OCI-LY7 (cell line): Measurements from ENCODE around the gene TM2D3. TPM values are rescaled to one million over a fixed set of nuclear protein-coding genes. Genes with fewer than 3 reads are reported as not detected.

Experiments
- BruUV-seq: library from RNA; stranded (reverse); fragments of 400-500 nt; replicated peaks from 2 replicates; lab custom pipeline; 2021; lab: Mats Ljungman, UMichigan
- CTCF ChIA-PET: fragments of 300-600 bp; sonication (Branson Sonifier 250); formaldehyde crosslinking; loops from one replicate; lab custom pipeline; 2022; ENCODE audit warnings: antibody characterized with exemption; ENCODE audit not compliant: unreplicated experiment; lab: Charles Lee
- POLR2A ChIA-PET: fragments of 300-600 bp; sonication (Branson Sonifier 250); formaldehyde crosslinking; loops from one replicate; lab custom pipeline; 2022; ENCODE audit warnings: antibody characterized with exemption; lab: Charles Lee
- DNase-seq: peaks from one replicate; pipeline ENCODE4 v3.0.0-alpha.2; 2015; ENCODE audit warnings: low spot score
- H2AFZ ChIP-seq: fragments of 200-600 bp; sonication (generic), shearing (Covaris generic); 2 replicates; pipeline ENCODE4 v1.6.1; 2014; ENCODE audit warnings: mild to moderate bottlenecking, antibody characterized with exemption, low read length, moderate library complexity
- H3K27ac ChIP-seq: fragments of 200-600 bp; sonication (generic); 2 replicates; pipeline ENCODE4 v1.5.1; 2014; ENCODE audit warnings: mixed run types, low read depth, mild to moderate bottlenecking, moderate library complexity, low read length, inconsistent platforms; ENCODE audit not compliant: poor library complexity, severe bottlenecking
- H3K36me3 ChIP-seq: fragments of 200-600 bp; sonication (generic); 2 replicates; pipeline ENCODE4 v1.6.1; 2014; ENCODE audit warnings: mild to moderate bottlenecking, antibody characterized with exemption, low read length, moderate library complexity, mixed read lengths; ENCODE audit not compliant: insufficient read depth
- H3K4me1 ChIP-seq: fragments of 200-600 bp; sonication (generic); 2 replicates; pipeline ENCODE4 v1.5.1; 2014; ENCODE audit warnings: mild to moderate bottlenecking, low read length; ENCODE audit not compliant: insufficient read depth, poor library complexity, severe bottlenecking
- H3K4me2 ChIP-seq: fragments of 200-600 bp; sonication (generic); 2 replicates; pipeline ENCODE4 v1.6.1; 2014; ENCODE audit warnings: mild to moderate bottlenecking, low read length
- H3K4me3 ChIP-seq: fragments of 200-600 bp; sonication (generic); 2 replicates; pipeline ENCODE4 v1.5.1; 2014; ENCODE audit warnings: mild to moderate bottlenecking, low read depth, low read length; ENCODE audit not compliant: poor library complexity, severe bottlenecking
- H3K79me2 ChIP-seq: fragments of 200-600 bp; sonication (generic); 2 replicates; pipeline ENCODE4 v1.6.1; 2016; ENCODE audit warnings: low read depth, mild to moderate bottlenecking, low read length, moderate library complexity, mixed read lengths; ENCODE audit not compliant: insufficient read depth
- H3K9me2 ChIP-seq: fragments of 200-600 bp; sonication (generic); 2 replicates; pipeline ENCODE4 v1.6.1; 2016; ENCODE audit warnings: mild to moderate bottlenecking, low read length, mixed read lengths; ENCODE audit not compliant: insufficient read depth
- H3K9me3 ChIP-seq: fragments of 200-600 bp; sonication (generic); 2 replicates; pipeline ENCODE4 v1.6.1; 2014; ENCODE audit warnings: mild to moderate bottlenecking, mixed run types, low read length, mixed read lengths
- H4K20me1 ChIP-seq: fragments of 200-600 bp; sonication (generic); 2 replicates; pipeline ENCODE4 v1.6.1; 2014; ENCODE audit warnings: mild to moderate bottlenecking, antibody characterized with exemption, low read length, moderate library complexity, mixed read lengths; ENCODE audit not compliant: insufficient read depth
- CTCF ChIP-seq: fragments of 200-600 bp; sonication (generic); conservative IDR thresholded peaks from 2 replicates; pipeline ENCODE4 v1.5.1; 2014; ENCODE audit warnings: mild to moderate bottlenecking, antibody characterized with exemption, low read length, moderate library complexity, mixed read lengths
- EZH2phosphoT487 ChIP-seq: fragments of 200-600 bp; sonication (generic); IDR thresholded peaks from 2 replicates; pipeline ENCODE4 v1.6.1; 2018; ENCODE audit warnings: low read depth, borderline replicate concordance, mild to moderate bottlenecking, mixed run types, antibody characterized with exemption, low read length, moderate library complexity, mixed read lengths
- intact Hi-C: fragments of 100-400 bp; cut with micrococcal nuclease; formaldehyde crosslinking; loops from one replicate; pipeline ENCODE4 v1.10.0; 2022; ENCODE audit not compliant: unreplicated experiment
- total RNA-seq, 2 experiments: library from RNA; depleted of rRNA in 1 of 2; stranded (reverse); fragments of >200 nt in 1 of 2; shearing (Covaris generic) in 1 of 2; gene quantifications; 2 replicates each; pipeline ENCODE4 v1.2.3, GENCODE V29; 2014 to 2022

The TM2D3 gene
- total RNA-seq, 2 experiments from 2014 or later, result 33.6 to 39.0 TPM

DNA sequence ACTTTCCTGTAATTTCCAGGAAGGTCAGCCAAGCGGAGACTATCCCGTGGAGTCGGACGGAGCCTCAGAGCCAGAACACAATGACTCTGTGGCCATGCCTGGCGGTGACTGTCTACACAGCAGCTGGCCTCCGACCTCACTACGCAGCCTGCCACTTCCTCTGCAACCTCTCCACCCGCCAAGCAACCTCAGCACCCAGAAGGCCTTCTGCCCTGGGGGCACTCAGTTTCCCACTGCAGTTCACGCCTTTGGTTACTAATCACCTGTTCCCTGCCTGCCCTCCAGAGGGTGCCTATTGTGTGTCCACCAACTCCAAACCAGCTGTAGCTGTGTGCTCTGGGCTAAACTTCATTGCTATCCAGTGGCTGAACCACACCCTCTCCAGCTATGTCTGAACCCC lies 44.0 kb downstream of the TM2D3 start:
- no peak overlapping the region for H3K4me3 ChIP-seq
- no peaks in the 10 kb centered on the region for H3K36me3 ChIP-seq
- H3K27ac ChIP-seq, result no peak overlapping the region
- TF ChIP-seq CTCF (no peak), EZH2phosphoT487 (no peak)
- intact Hi-C loops, result no loop called here
- no peaks in the 10 kb centered on the region for H3K79me2 ChIP-seq
- H3K4me2 ChIP-seq, result no peak overlapping the region
- BruUV-seq, result no TSS peak
- no peak overlapping the region for H2AFZ ChIP-seq
- no peak for DNase-seq
- no peaks in the 10 kb centered on the region for H3K9me3 ChIP-seq
- H4K20me1 ChIP-seq, result no peaks in the 10 kb centered on the region
- no peaks in the 10 kb centered on the region for H3K4me1 ChIP-seq
- H3K9me2 ChIP-seq, result no peaks in the 10 kb centered on the region
- CTCF ChIA-PET, result no interaction called here
- POLR2A ChIA-PET, result no interaction called here

DNA sequence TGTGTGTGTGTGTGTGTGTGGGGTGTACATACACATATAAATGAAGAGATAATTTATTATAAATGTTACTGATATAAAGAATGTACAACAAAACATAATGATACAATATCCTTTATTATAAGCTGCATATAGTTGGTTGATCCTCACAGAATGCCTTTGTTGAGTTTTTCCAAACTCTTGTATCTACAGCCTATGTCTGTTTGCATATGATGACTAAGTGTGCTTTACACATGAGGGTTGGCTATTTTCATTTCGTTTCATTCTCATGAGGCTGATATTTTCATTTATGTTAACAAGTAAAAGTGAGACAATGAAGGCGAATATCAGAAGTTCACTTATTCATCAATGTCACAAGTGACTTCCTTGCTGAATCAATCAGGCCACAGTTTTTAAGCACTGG lies 45.1 kb downstream of the TM2D3 start:
- no peaks in the 10 kb centered on the region for H3K36me3 ChIP-seq
- H3K4me2 ChIP-seq, result no peak overlapping the region
- H3K4me3 ChIP-seq, result no peak overlapping the region
- no peaks in the 10 kb centered on the region for H3K9me3 ChIP-seq
- H4K20me1 ChIP-seq, result no peaks in the 10 kb centered on the region
- no peaks in the 10 kb centered on the region for H3K79me2 ChIP-seq
- CTCF ChIA-PET, result no interaction called here
- BruUV-seq, result no TSS peak
- POLR2A ChIA-PET, result no interaction called here
- H3K4me1 ChIP-seq, result no peaks in the 10 kb centered on the region
- TF ChIP-seq CTCF (no peak), EZH2phosphoT487 (no peak)
- no peaks in the 10 kb centered on the region for H3K9me2 ChIP-seq
- no peak overlapping the region for H3K27ac ChIP-seq
- intact Hi-C loops, result no loop called here
- DNase-seq, result no peak
- no peak overlapping the region for H2AFZ ChIP-seq

GRCh38 chr15:101604124-101604874 lies 47.9 kb downstream of the TM2D3 start:
- no peaks in the 10 kb centered on the region for H3K4me1 ChIP-seq
- ChIA-PET POLR2A (no interaction called here), CTCF (no interaction called here)
- no peaks in the 10 kb centered on the region for H3K36me3 ChIP-seq
- H3K27ac ChIP-seq, result no peak overlapping the region
- H3K79me2 ChIP-seq, result no peaks in the 10 kb centered on the region
- DNase-seq, result no peak
- no peak overlapping the region for H3K4me2 ChIP-seq
- H2AFZ ChIP-seq, result no peak overlapping the region
- intact Hi-C loops, result no loop called here
- BruUV-seq, result no TSS peak
- no peaks in the 10 kb centered on the region for H4K20me1 ChIP-seq
- TF ChIP-seq CTCF (no peak), EZH2phosphoT487 (no peak)
- H3K9me3 ChIP-seq, result no peaks in the 10 kb centered on the region
- H3K4me3 ChIP-seq, result no peak overlapping the region
- H3K9me2 ChIP-seq, result no peaks in the 10 kb centered on the region
